OCI-LY1 (cell line): ENCODE measurements around the gene CELSR3.

Source experiments
- H2AFZ ChIP-seq: fragments of 200-600 bp; sonication (generic), shearing (Covaris generic); 2 replicates; pipeline ENCODE4 v1.6.0; 2014; ENCODE audit warnings: antibody characterized with exemption, mild to moderate bottlenecking, low read length
- H3F3A ChIP-seq: fragments of 200-600 bp; sonication (generic), shearing (Covaris generic); 2 replicates; pipeline ENCODE4 v1.6.0; 2014; ENCODE audit warnings: mild to moderate bottlenecking, antibody characterized with exemption, low read length, moderate library complexity; ENCODE audit not compliant: insufficient read depth
- H3K27ac ChIP-seq: fragments of 200-600 bp; sonication (generic); 2 replicates; pipeline ENCODE4 v1.5.1; 2014; ENCODE audit warnings: low read length, mixed run types, mild to moderate bottlenecking, low read depth; ENCODE audit not compliant: poor library complexity, severe bottlenecking
- H3K27me3 ChIP-seq: fragments of 200-600 bp; sonication (generic); 2 replicates; pipeline ENCODE4 v1.6.0; 2014; ENCODE audit warnings: antibody characterized with exemption, mild to moderate bottlenecking, low read length, moderate library complexity; ENCODE audit not compliant: insufficient read depth
- H3K36me3 ChIP-seq: fragments of 200-600 bp; sonication (generic); 2 replicates; pipeline ENCODE4 v1.6.1; 2014; ENCODE audit warnings: mild to moderate bottlenecking, antibody characterized with exemption, low read length, moderate library complexity, mixed read lengths; ENCODE audit not compliant: insufficient read depth
- H3K4me1 ChIP-seq: fragments of 200-600 bp; sonication (generic); 2 replicates; pipeline ENCODE4 v1.5.1; 2014; ENCODE audit warnings: mild to moderate bottlenecking, low read length, moderate library complexity; ENCODE audit not compliant: insufficient read depth, severe bottlenecking
- H3K4me2 ChIP-seq: fragments of 200-600 bp; sonication (generic), shearing (Covaris generic); 2 replicates; pipeline ENCODE4 v1.6.1; 2014; ENCODE audit warnings: low read length
- H3K4me3 ChIP-seq: fragments of 200-600 bp; sonication (generic); 2 replicates; pipeline ENCODE4 v1.5.1; 2014; ENCODE audit warnings: low read length, low read depth, mild to moderate bottlenecking, mixed read lengths; ENCODE audit not compliant: poor library complexity, severe bottlenecking
- H3K79me2 ChIP-seq: fragments of 200-600 bp; shearing (Covaris generic); 2 replicates; pipeline ENCODE4 v1.6.1; 2016; ENCODE audit warnings: mixed run types, low read length, mixed read lengths; ENCODE audit not compliant: insufficient read depth
- H3K9ac ChIP-seq: fragments of 200-600 bp; sonication (generic), shearing (Covaris generic); 2 replicates; pipeline ENCODE4 v1.6.1; 2014; ENCODE audit warnings: mild to moderate bottlenecking, low read length, mixed read lengths
- H3K9me2 ChIP-seq: fragments of 200-600 bp; sonication (generic), shearing (Covaris generic); 2 replicates; pipeline ENCODE4 v1.6.1; 2014; ENCODE audit warnings: low read depth, mild to moderate bottlenecking, low read length, mixed read lengths
- H3K9me3 ChIP-seq: fragments of 200-600 bp; shearing (Covaris generic); 2 replicates; pipeline ENCODE4 v1.6.1; 2014; ENCODE audit warnings: low read length, mixed read lengths
- H4K20me1 ChIP-seq: fragments of 200-600 bp; sonication (generic), shearing (Covaris generic); 2 replicates; pipeline ENCODE4 v1.6.0; 2016; ENCODE audit warnings: mild to moderate bottlenecking, low read length; ENCODE audit not compliant: insufficient read depth
- CTCF ChIP-seq: fragments of 200-600 bp; sonication (generic), shearing (Covaris generic); IDR thresholded peaks from 2 replicates; pipeline ENCODE4 v1.5.1; 2017; ENCODE audit warnings: mild to moderate bottlenecking, antibody characterized with exemption, low read length, moderate library complexity, mixed read lengths
- EZH2 ChIP-seq: fragments of 200-600 bp; sonication (generic), shearing (Covaris generic); IDR thresholded peaks from 2 replicates; pipeline ENCODE4 v1.8.0; 2017; ENCODE audit warnings: borderline replicate concordance, mixed run types, mild to moderate bottlenecking, antibody characterized with exemption, low read length, moderate library complexity, mixed read lengths

CELSR3 gene

GRCh38 chr3:48681541-48681880 lies 18.8 kb upstream of the CELSR3 start:
- no peak overlapping the region for H3K4me3 ChIP-seq
- no peaks in the 10 kb centered on the region for H3K27me3 ChIP-seq
- no peak overlapping the region for H3K9ac ChIP-seq
- H2AFZ ChIP-seq = no peak overlapping the region
- H3K9me3 ChIP-seq = no peaks in the 10 kb centered on the region
- H3K36me3 ChIP-seq = peaks cover 58% of the 10 kb centered on the region
- H3K4me2 ChIP-seq = no peak overlapping the region
- no peak overlapping the region for H3K27ac ChIP-seq
- H3K79me2 ChIP-seq = peaks cover 7% of the 10 kb centered on the region
- TF ChIP-seq CTCF (no peak), EZH2 (no peak)
- H3K4me1 ChIP-seq = peaks cover 21% of the 10 kb centered on the region
- no peaks in the 10 kb centered on the region for H4K20me1 ChIP-seq
- H3F3A ChIP-seq = 0 out of 2 replicates have a peak, but pooled peaks cover under 1% of the 10 kb centered on the region
- no peaks in the 10 kb centered on the region for H3K9me2 ChIP-seq

- H3K27me3 ChIP-seq = no peaks in the 10 kb centered on the region
- no peak overlapping the region for H3K9ac ChIP-seq
- no peaks in the 10 kb centered on the region for H3K9me2 ChIP-seq
- no peak overlapping the region for H3K27ac ChIP-seq
- H4K20me1 ChIP-seq = no peaks in the 10 kb centered on the region
- H3F3A ChIP-seq = no peaks in the 10 kb centered on the region
- H3K9me3 ChIP-seq = no peaks in the 10 kb centered on the region
- no peak overlapping the region for H3K4me2 ChIP-seq
- TF ChIP-seq EZH2 (no peak), CTCF (no peak)
- H3K79me2 ChIP-seq = peaks cover 7% of the 10 kb centered on the region
- peaks cover 17% of the 10 kb centered on the region for H3K4me1 ChIP-seq
- H2AFZ ChIP-seq = no peak overlapping the region
- peaks cover 63% of the 10 kb centered on the region for H3K36me3 ChIP-seq
- no peak overlapping the region for H3K4me3 ChIP-seq
Observed at GRCh38 chr3:48680811-48681540, 18.3 kb upstream of the CELSR3 start.

GRCh38 chr3:48679411-48680391 lies 17.0 kb upstream of the CELSR3 start:
- no peaks in the 10 kb centered on the region for H3K27me3 ChIP-seq
- no peak overlapping the region for H3K27ac ChIP-seq
- H3K9me3 ChIP-seq = no peaks in the 10 kb centered on the region
- TF ChIP-seq EZH2 = no peak
- TF ChIP-seq CTCF = no peak
- H4K20me1 ChIP-seq = no peaks in the 10 kb centered on the region
- H3K9me2 ChIP-seq = no peaks in the 10 kb centered on the region
- peaks cover 5% of the 10 kb centered on the region for H3K79me2 ChIP-seq
- no peak overlapping the region for H3K4me3 ChIP-seq
- H3F3A ChIP-seq = no peaks in the 10 kb centered on the region
- peaks cover 68% of the 10 kb centered on the region for H3K36me3 ChIP-seq
- no peak overlapping the region for H3K4me2 ChIP-seq
- H2AFZ ChIP-seq = no peak overlapping the region
- H3K4me1 ChIP-seq = peaks cover 15% of the 10 kb centered on the region
- no peak overlapping the region for H3K9ac ChIP-seq
